Esophagus muscularis mucosa (tissue), 4 donors: ENCODE data around the gene ARID3A. TPM values are rescaled to one million over a fixed set of nuclear protein-coding genes. Genes with fewer than 3 reads are reported as not detected.

Experiments used
- DNase-seq: peaks from one replicate; pipeline ENCODE4 v3.0.0-alpha.2; 2017; ENCODE audit errors: extremely low spot score
- H3K27ac ChIP-seq, 4 donors: fragments of 200-600 bp; sonication (generic); replicated peaks in 1 of 4; 1 replicate in 3 of 4; 2 replicates in 1 of 4; pipeline ENCODE4 v1.5.1; 2016 to 2019; ENCODE audit warnings: mild to moderate bottlenecking in 1 of 4
- H3K27me3 ChIP-seq, 4 donors: fragments of 200-600 bp; sonication (generic); one replicate each; pipeline versions ENCODE4 v1.5.1 to v1.6.0; 2016 to 2019
- H3K36me3 ChIP-seq, 4 donors: fragments of 200-600 bp; sonication (generic); one replicate each; pipeline ENCODE4 v1.5.1; 2016 to 2019
- H3K4me1 ChIP-seq, 4 donors: fragments of 200-600 bp; sonication (generic); one replicate each; pipeline ENCODE4 v1.5.1; 2016 to 2019
- H3K4me3 ChIP-seq, 4 donors: fragments of 200-600 bp; sonication (generic); 1 replicate in 2 of 4; 2 replicates in 2 of 4; pipeline ENCODE4 v1.5.1; 2016 to 2019; ENCODE audit warnings: mild to moderate bottlenecking in 4 of 4, moderate library complexity in 1 of 4
- H3K9me3 ChIP-seq, 4 donors: fragments of 200-600 bp; sonication (generic); 1 replicate in 3 of 4; 2 replicates in 1 of 4; pipeline ENCODE4 v1.5.1; 2016 to 2019
- CTCF ChIP-seq, 3 experiments: fragments of 200-600 bp in 2 of 3; fragments of 450-650 bp in 1 of 3; sonication (generic) in 2 of 3; IDR thresholded peaks; one replicate each; pipeline ENCODE4 v1.5.1; 2017 to 2019; ENCODE audit warnings: antibody characterized with exemption in 3 of 3, mild to moderate bottlenecking in 2 of 3, moderate library complexity in 1 of 3
- EP300 ChIP-seq: sonication (generic); formaldehyde crosslinking; IDR thresholded peaks from one replicate; pipeline ENCODE4 v1.6.1; 2017; ENCODE audit warnings: antibody characterized with exemption
- POLR2A ChIP-seq: fragments of 450-650 bp; IDR thresholded peaks from one replicate; pipeline ENCODE4 v1.6.1; 2017; ENCODE audit warnings: antibody characterized with exemption, moderate library complexity, mild to moderate bottlenecking, low read depth
- POLR2AphosphoS5 ChIP-seq, 2 donors: sonication (generic); formaldehyde crosslinking; IDR thresholded peaks; one replicate each; pipeline ENCODE4 v1.6.1; 2017; ENCODE audit warnings: antibody characterized with exemption in 2 of 2
- WGBS: methylation state at CpG from one replicate; pipeline ENCODE4 v1.1.5; 2018; 5-methylcytosine and 5-hydroxymethylcytosine counted together
- intact Hi-C: fragments of 100-400 bp; cut with DNase I; formaldehyde crosslinking; loops from one replicate; pipeline ENCODE4 v1.15.1; 2023
- total RNA-seq, 4 donors: library from RNA; depleted of rRNA; stranded (reverse); fragments of >200 nt; gene quantifications; one replicate each; pipeline versions ENCODE4 v1.1.0 to v1.2.1, GENCODE V29; 2016

The ARID3A gene
- total RNA-seq, 4 donors from 2014 or later: 2.9 to 8.4 (median 5.0) TPM

GRCh38 chr19:1009981-1010538, 84.2 kb downstream of the ARID3A start:
- H3K36me3 ChIP-seq: peaks cover 48 to 68% (median 66%) of the 10 kb centered on the region in 4 donors
- peak overlapping the region in 1 of 4 donors; percentile 21 for H3K27ac ChIP-seq
- H3K4me1 ChIP-seq: peaks cover 4 to 22% (median 9%) of the 10 kb centered on the region in 4 donors
- DNase-seq: no peak
- WGBS: 83% methylated on average over 13 of the region's 29 CpGs
- TF ChIP-seq EP300 (no peak), CTCF (IDR thresholded peaks at IDR 0.05) (no peak), POLR2A (no peak), POLR2AphosphoS5 (IDR thresholded peaks at IDR 0.05) (no peak)
- no peaks in the 10 kb centered on the region for H3K9me3 ChIP-seq
- no peaks in the 10 kb centered on the region for H3K27me3 ChIP-seq
- H3K4me3 ChIP-seq: no peak overlapping the region
- intact Hi-C loops: no loop called here

- intact Hi-C loops: no loop called here
- 93% methylated on average over 47 of the region's 56 CpGs for WGBS
- DNase-seq: no peak
- H3K4me1 ChIP-seq: peaks cover 12 to 30% (median 17%) of the 10 kb centered on the region in 4 donors
- H3K27ac ChIP-seq: no peak overlapping the region
- no peak overlapping the region for H3K4me3 ChIP-seq
- peaks cover 48 to 69% (median 66%) of the 10 kb centered on the region in 4 donors for H3K36me3 ChIP-seq
- TF ChIP-seq POLR2AphosphoS5 (IDR thresholded peaks at IDR 0.05) (no peak), POLR2A (no peak), CTCF (IDR thresholded peaks at IDR 0.05) (no peak), EP300 (no peak)
- no peaks in the 10 kb centered on the region for H3K27me3 ChIP-seq
- no peaks in the 10 kb centered on the region for H3K9me3 ChIP-seq
These were observed 85.0 kb downstream of the ARID3A start for GRCh38 chr19:1010586-1011510.

GRCh38 chr19:1011831-1012333, 86.0 kb downstream of the ARID3A start:
- intact Hi-C loops: no loop called here
- peaks cover 48 to 69% (median 67%) of the 10 kb centered on the region in 4 donors for H3K36me3 ChIP-seq
- DNase-seq: no peak
- no peaks in the 10 kb centered on the region for H3K9me3 ChIP-seq
- no peak for TF ChIP-seq POLR2AphosphoS5 (IDR thresholded peaks at IDR 0.05)
- no peak for TF ChIP-seq CTCF (IDR thresholded peaks at IDR 0.05)
- no peak for TF ChIP-seq POLR2A
- TF ChIP-seq EP300: no peak
- no peaks in the 10 kb centered on the region for H3K27me3 ChIP-seq
- H3K4me1 ChIP-seq: peaks cover 23 to 41% (median 27%) of the 10 kb centered on the region in 4 donors
- H3K27ac ChIP-seq: no peak overlapping the region
- 90% methylated on average over 21 of the region's 36 CpGs for WGBS
- no peak overlapping the region for H3K4me3 ChIP-seq

GRCh38 chr19:1012334-1012733, 86.5 kb downstream of the ARID3A start:
- H3K9me3 ChIP-seq: no peaks in the 10 kb centered on the region
- H3K4me3 ChIP-seq: no peak overlapping the region
- TF ChIP-seq CTCF (IDR thresholded peaks at IDR 0.05): no peak
- no peak for TF ChIP-seq POLR2A
- no peak for TF ChIP-seq EP300
- TF ChIP-seq POLR2AphosphoS5 (IDR thresholded peaks at IDR 0.05): no peak
- WGBS: 83% methylated on average over 3 of the region's 18 CpGs
- peaks cover 27 to 45% (median 32%) of the 10 kb centered on the region in 4 donors for H3K4me1 ChIP-seq
- H3K36me3 ChIP-seq: peaks cover 48 to 69% (median 67%) of the 10 kb centered on the region in 4 donors
- H3K27ac ChIP-seq: no peak overlapping the region
- intact Hi-C loops: no loop called here
- no peak for DNase-seq
- H3K27me3 ChIP-seq: no peaks in the 10 kb centered on the region
